ENCODE measurements around the gene SRGAP1. TPM values are rescaled to one million over a fixed set of nuclear protein-coding genes. Genes with fewer than 3 reads are reported as not detected.

SRGAP1 gene
- total and polyA plus RNA-seq, 2 of the 4 experiments (the other 2 are of a cell fraction), result 10.0 to 10.2 TPM

- dilution Hi-C loops (cut with HindIII; ENCODE audit: low sequenced_read_pairs, unreplicated experiment) (no loop called here), intact Hi-C loops (cut with micrococcal nuclease) (no loop called here), in situ Hi-C loops (cut with MboI; ENCODE audit: low sequenced_read_pairs) (no loop called here)
- peak overlapping the region; percentile 43; the same call in 1 of the 2 replicates for H4K5ac ChIP-seq (ENCODE audit: low read depth, low read length)
- peak overlapping the region; percentile 82; the same call in 1 of the 2 replicates for H3K4me2 ChIP-seq (ENCODE audit: low read depth, low read length)
- ChIA-PET POLR2A (ENCODE audit: unreplicated experiment) (no interaction called here), CTCF (no interaction called here)
- no TSS peak for BruUV-seq (replicated peaks)
- H4K91ac ChIP-seq (ENCODE audit: insufficient read depth, low read depth, low read length), result no peak overlapping the region
- H2BK120ac ChIP-seq (ENCODE audit: low read depth, low read length), result 0 out of 2 replicates have a peak overlapping the region, but pooled peaks have one; percentile 25
- TF ChIP-seq NFE2L2 (IDR thresholded peaks at IDR 0.05; ENCODE audit: low read depth, low read length), result no peak
- TF ChIP-seq RFX5 (IDR thresholded peaks at IDR 0.05; ENCODE audit: low read depth, low read length), result no peak
- TF ChIP-seq RCOR1 (IDR thresholded peaks at IDR 0.05; ENCODE audit: insufficient replicate concordance, low read length), result no peak
- TF ChIP-seq RAD21 (IDR thresholded peaks at IDR 0.05; ENCODE audit: low read length), result no peak
- TF ChIP-seq MXI1 (IDR thresholded peaks at IDR 0.05; ENCODE audit: borderline replicate concordance, low read depth, low read length), result no peak
- no peak for TF ChIP-seq FOS (IDR thresholded peaks at IDR 0.05; ENCODE audit: low read depth, low read length)
- TF ChIP-seq SMC3 (IDR thresholded peaks at IDR 0.05; ENCODE audit: low read depth, low read length), result no peak
- no peak for TF ChIP-seq ELK1 (IDR thresholded peaks at IDR 0.05; ENCODE audit: borderline replicate concordance, low read depth, low read length)
- no peak for TF ChIP-seq BHLHE40 (IDR thresholded peaks at IDR 0.05; ENCODE audit: low read depth, low read length)
- no peak for TF ChIP-seq MAFK (IDR thresholded peaks at IDR 0.05; ENCODE audit: low read depth, low read length)
- no peak for TF ChIP-seq CTCF (conservative IDR thresholded peaks at IDR 0.05; ENCODE audit: low read depth, low read length)
- TF ChIP-seq MAZ (IDR thresholded peaks at IDR 0.05; ENCODE audit: borderline replicate concordance, low read depth, low read length), result no peak
- no peak for TF ChIP-seq CEBPB (IDR thresholded peaks at IDR 0.05; ENCODE audit: low read depth, low read length)
- TF ChIP-seq POLR2A (IDR thresholded peaks at IDR 0.05; ENCODE audit: low read depth, low read length), result no peak
- TF ChIP-seq CHD1 (IDR thresholded peaks at IDR 0.05; ENCODE audit: low read depth, low read length), result no peak
- TF ChIP-seq USF2 (IDR thresholded peaks at IDR 0.05; ENCODE audit: low read depth, low read length), result no peak
- H2BK5ac ChIP-seq (ENCODE audit: low read depth, low read length, poor library complexity, severe bottlenecking), result peak overlapping the region; percentile 64
- peak overlapping the region; percentile 67; the same call in 1 of the 2 replicates for H2BK20ac ChIP-seq (ENCODE audit: low read depth, low read length)
- no CpG with 5 or more reads among the region's 1 CpG for WGBS, 2 experiments (ENCODE audit: extremely low coverage in 2 of 2, insufficient read length in 1 of 2)
- peak overlapping the region; percentile 82 for H3K23ac ChIP-seq (ENCODE audit: low read depth, low read length)
- DNase-seq, result no peak
- H3K9me3 ChIP-seq (ENCODE audit: control insufficient read depth, insufficient read depth, low read length), result no peaks in the 10 kb centered on the region
- H4K8ac ChIP-seq (ENCODE audit: low read depth in 2 of 2, low read length in 2 of 2), result no peak overlapping the region; a peak in 1 of 4 replicates
- no peaks in the 10 kb centered on the region for H3K27me3 ChIP-seq (ENCODE audit: control insufficient read depth, insufficient read depth, low read length)
- peak overlapping the region; percentile 66; the same call in 1 of the 2 replicates for H3K14ac ChIP-seq (replicated peaks; ENCODE audit: low read depth, low read length)
- peaks cover 27 to 64% of the 10 kb centered on the region in 2 experiments for H3K79me1 ChIP-seq (ENCODE audit: low read depth in 1 of 2, low read length in 2 of 2)
- peak overlapping the region; percentile 50; the same call in 2 of the 3 replicates for H2BK15ac ChIP-seq (ENCODE audit: low read depth, low read length)
- no peak overlapping the region for H3K4me3 ChIP-seq (ENCODE audit: insufficient read depth, low read depth, low read length)
- peaks cover 10% of the 10 kb centered on the region; the same call in 1 of the 2 replicates for H3K4me1 ChIP-seq (ENCODE audit: control insufficient read depth, insufficient read depth, low read length)
- peaks cover 2% of the 10 kb centered on the region; the same call in 1 of the 2 replicates for H3K36me3 ChIP-seq (ENCODE audit: control insufficient read depth, insufficient read depth, low read length)
- peak overlapping the region; percentile 36; the same call in 1 of the 2 replicates for H3K4ac ChIP-seq (ENCODE audit: low read depth, low read length)
- peak overlapping the region; percentile 83; the same call in 1 of the 2 replicates for H3K18ac ChIP-seq (ENCODE audit: low read depth, low read length)
- ATAC-seq (ENCODE audit: low read depth), result no peak
- H3K9ac ChIP-seq (ENCODE audit: low read depth, low read length), result 0 out of 2 replicates have a peak overlapping the region, but pooled peaks have one; percentile 16
- no peak overlapping the region for H2AK9ac ChIP-seq (replicated peaks; ENCODE audit: low read depth, low read length, poor library complexity)
- H4K20me1 ChIP-seq (ENCODE audit: insufficient read depth, low read length), result peaks cover 17% of the 10 kb centered on the region; the same call in 1 of the 2 replicates
- H3K56ac ChIP-seq (ENCODE audit: extremely low read depth, insufficient read depth, low read length), result no peak overlapping the region
- no peak overlapping the region for H2AFZ ChIP-seq (replicated peaks; ENCODE audit: low read length, poor library complexity)
- H3K9me1 ChIP-seq (ENCODE audit: insufficient read depth, low read length), result peaks cover 6% of the 10 kb centered on the region; the same call in 1 of the 2 replicates
- no peak overlapping the region for H3K27ac ChIP-seq (ENCODE audit: insufficient read depth, low read length)
- no peak overlapping the region; the same call in 1 of the 2 replicates for H2AK5ac ChIP-seq (ENCODE audit: low read depth, low read length)
These were observed 87.2 kb downstream of the SRGAP1 start for GRCh38 chr12:63931703-63932102.
